Cerebellar cortex (tissue), 1 donor: Measurements from ENCODE around the gene CRYGN.

Experiments used
- DNase-seq: peaks from one replicate; pipeline ENCODE4 v3.0.0-alpha.2; 2015; ENCODE audit warnings: low spot score

Gene CRYGN

GRCh38 chr7:151438864-151439601 is 908 bp downstream of the CRYGN start:
- no peak for DNase-seq

GRCh38 chr7:151437866-151438516 is 1.9 kb downstream of the CRYGN start:
- no peak for DNase-seq

GRCh38 chr7:151437159-151437553 is 2.8 kb downstream of the CRYGN start:
- DNase-seq = no peak

GRCh38 chr7:151436446-151437158 is 3.3 kb downstream of the CRYGN start:
- DNase-seq = no peak

GRCh38 chr7:151435971-151436370 is 4.0 kb downstream of the CRYGN start:
- no peak for DNase-seq

GRCh38 chr7:151435103-151435916 is 4.6 kb downstream of the CRYGN start:
- no peak for DNase-seq

- DNase-seq = no peak
Observed at GRCh38 chr7:151434549-151434948, 5.4 kb downstream of the CRYGN start.

- no peak for DNase-seq
Observed at GRCh38 chr7:151433721-151434400, 6.1 kb downstream of the CRYGN start.

GRCh38 chr7:151432658-151433521 is 7.1 kb downstream of the CRYGN start:
- no peak for DNase-seq

- DNase-seq = no peak
Observed at GRCh38 chr7:151431768-151432311, 8.1 kb downstream of the CRYGN start.

- no peak for DNase-seq
Observed at GRCh38 chr7:151431281-151431767, 8.6 kb downstream of the CRYGN start.

- DNase-seq = no peak
Observed at GRCh38 chr7:151430391-151431205, 9.3 kb downstream of the CRYGN start.

- no peak for DNase-seq
Observed at GRCh38 chr7:151429560-151430331, 10.2 kb downstream of the CRYGN start.

GRCh38 chr7:151429237-151429559 is 10.7 kb downstream of the CRYGN start:
- DNase-seq = no peak

- DNase-seq = no peak
Observed at GRCh38 chr7:151428378-151429236, 11.3 kb downstream of the CRYGN start.

GRCh38 chr7:151427705-151428377 is 12.1 kb downstream of the CRYGN start:
- DNase-seq = no peak
